Brain pericyte (primary cell): ENCODE data around the gene ZSCAN23.
"Not testable (repeated sequence)": the region's sequence is repeated elsewhere in the genome, so short reads cannot be mapped to it uniquely, and the experiment has no call there.

ENCODE experiments used
- DNase-seq: peaks from one replicate; pipeline ENCODE4 v3.0.0-alpha.2; 2012; ENCODE audit warnings: low read depth, low spot score

ZSCAN23 gene

DNA sequence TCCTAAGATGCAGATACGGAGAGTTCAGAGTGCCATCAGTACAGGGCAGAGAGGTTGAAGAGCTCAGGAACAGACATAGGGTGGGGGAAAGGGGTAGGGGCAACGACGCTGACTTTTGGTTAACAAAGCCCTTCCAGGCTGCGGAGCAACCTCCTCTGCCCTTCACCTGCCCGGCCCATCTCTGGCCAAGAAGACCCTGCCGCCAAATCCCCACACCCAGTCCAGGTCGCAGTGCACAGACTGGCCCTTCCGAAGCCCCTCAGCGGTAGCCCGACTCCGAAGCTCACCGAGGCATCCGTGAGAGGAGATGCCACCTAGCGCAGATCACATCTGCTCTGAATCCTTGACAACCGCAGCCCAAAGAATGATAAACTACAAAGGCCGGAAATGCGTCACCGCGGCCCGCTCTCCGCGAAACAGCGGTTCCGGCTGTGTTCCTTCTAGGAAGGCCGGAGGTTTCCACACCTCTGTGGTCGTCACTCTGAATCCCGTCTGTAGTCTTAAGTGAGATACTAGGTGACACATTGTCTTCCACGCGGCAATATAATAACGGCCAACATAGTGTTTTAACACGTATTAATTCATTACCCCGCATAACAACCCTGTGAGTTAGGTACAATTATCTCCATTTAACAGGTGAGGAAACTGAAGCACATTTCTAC lies at the start of gene ZSCAN23:
ZSCAN23 (minus strand) TSS at position 380 of the 662 bp plus-strand sequence. CDS start 7,225 bp downstream, outside the sequence.
- DNase-seq: peak; percentile 38

DNA sequence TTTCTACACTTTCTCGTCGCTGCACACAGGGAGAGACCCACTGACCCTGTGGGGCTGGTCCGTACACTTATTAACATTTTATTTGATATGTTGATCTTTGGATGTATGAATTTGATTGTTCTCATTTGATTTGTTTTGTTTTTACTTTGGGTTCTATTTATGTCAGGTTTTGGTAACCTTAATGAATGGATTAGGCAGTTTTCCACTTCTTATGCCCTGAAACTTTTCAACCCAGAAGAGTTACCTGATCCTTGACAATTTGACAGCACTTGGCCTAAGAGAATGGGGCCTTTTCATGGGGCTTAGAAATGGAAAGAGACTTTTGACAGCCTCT lies 48.7 kb upstream of the ZSCAN23 start:
- DNase-seq: no peak

DNA sequence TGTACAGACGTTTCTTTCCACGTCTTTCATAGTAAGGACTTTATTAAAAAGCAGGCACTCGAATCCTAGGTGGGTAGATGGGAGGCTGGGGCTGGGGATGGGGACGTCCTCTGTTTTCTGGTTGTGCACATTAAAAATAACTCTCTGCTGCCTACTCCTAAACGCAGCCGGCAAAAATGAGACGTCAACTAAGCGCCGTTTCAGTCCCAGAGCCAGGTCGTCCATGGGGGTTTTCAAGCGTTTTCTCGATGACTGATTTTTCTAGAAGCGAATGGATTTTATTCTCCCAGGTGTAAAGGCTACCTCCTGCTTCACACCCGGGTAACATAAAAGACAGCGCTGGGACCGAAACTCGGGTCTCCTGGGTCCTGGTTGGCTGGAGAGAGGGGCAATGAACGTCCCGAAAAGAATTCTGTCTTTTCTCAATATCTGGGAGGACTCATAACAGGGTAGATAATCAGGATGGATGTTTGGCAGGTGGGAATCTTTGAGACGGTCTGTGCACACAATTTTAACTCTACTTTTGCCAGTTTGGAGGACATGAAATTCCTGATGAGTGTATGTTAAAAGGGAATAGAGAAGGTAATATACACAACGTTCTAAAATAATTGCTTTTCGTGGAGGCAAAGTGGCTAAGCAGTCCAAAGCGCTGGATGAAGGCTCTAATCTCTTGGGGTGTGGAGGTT lies 47.1 kb upstream of the ZSCAN23 start:
- no peak for DNase-seq

DNA sequence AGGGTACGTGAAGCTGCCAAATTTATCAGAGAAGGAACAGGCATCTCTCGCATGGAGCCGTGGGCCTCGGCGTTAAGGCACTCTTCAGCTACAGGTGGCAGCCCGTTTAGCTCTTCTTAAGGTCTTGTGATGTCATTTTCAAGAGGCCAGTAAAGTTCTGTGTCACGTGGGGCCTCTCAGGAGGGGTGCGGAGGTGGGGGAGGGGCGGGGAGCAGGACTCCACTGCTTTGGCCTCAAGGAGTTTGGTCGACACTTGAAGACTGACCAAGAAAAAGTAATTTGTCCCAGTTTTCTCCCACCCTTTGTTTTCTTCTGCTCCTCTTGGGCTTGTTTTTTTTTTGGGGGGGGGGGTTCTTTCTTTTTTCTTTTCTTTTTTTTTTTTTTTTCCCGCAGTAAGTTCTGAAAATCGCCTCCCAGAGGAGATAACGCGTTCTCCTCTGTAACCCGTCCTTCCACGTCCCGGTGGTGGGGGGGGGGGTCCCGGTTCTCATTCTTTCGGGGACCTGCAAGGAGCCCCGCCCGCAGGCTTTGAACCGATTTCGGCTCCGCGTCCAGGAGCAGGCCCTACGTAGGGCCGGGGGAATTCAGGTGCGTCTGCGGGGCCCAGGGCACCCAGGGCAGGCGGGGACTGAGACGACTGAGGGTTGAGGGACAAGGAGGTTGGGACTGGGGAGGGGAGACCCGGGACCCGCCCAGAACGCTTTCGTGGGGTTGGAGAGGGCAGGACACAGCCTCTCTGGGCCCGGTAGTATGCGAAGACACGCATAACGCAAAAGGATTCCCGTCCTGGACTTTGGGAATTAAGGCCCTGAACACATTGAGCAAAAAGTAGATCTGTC lies 46.3 kb upstream of the ZSCAN23 start:
- DNase-seq: peak; percentile 32

DNA sequence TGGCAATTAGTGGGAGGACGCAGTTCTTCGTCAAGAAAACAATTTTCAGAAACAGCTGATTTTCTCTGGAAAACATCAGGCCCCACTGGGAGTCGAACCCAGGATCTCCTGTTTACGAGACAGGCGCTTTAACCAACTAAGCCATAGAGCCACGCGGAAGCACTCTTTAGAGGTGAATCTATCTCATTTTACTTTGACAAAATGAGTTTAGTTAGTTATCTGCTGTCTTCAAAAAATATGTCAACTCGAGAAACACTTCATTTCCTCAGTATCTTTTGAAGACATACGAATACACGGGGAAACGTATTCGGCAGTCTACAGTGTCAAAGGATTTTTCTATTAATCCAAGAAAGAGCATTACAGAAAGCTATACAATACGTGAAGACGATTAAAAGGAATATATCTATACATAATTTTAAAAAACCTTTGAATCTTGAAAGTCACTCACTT lies 45.6 kb upstream of the ZSCAN23 start:
- no peak for DNase-seq

DNA sequence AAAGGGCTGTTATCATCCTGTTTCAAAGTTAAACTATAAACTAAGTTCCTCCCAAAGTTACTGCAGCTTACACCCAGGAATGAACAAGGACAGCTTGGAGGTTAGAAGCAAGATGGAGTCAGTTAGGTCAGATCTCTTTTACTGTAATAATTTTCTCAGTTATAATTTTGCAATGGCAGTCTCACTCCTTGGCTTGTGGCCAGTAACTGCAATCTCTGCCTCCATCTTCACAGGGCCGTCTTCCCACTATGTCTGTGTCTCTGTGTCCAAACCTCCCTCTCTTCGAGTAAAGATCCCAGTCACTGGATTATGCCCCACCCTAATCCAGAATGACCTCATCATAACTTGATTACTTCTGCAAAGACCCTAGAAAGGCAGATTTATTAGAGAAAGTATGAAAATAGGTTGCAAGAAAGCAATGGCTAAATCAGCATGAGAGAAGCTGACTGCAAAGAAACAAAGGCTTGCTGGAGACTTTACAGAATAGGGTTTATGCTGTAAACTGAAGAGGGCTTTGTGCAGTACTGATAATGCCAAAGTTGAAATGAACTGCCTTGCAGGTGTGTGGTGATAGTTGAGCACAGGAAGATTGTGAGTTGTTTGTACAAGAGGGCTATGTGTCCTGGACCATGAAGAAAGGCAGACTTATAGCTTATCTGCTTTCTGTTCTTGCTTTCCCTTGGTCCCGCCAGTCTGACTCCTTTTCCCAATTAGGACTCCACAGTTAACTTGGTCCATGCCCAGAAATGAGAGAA lies 43.9 kb upstream of the ZSCAN23 start:
- DNase-seq: no peak

DNA sequence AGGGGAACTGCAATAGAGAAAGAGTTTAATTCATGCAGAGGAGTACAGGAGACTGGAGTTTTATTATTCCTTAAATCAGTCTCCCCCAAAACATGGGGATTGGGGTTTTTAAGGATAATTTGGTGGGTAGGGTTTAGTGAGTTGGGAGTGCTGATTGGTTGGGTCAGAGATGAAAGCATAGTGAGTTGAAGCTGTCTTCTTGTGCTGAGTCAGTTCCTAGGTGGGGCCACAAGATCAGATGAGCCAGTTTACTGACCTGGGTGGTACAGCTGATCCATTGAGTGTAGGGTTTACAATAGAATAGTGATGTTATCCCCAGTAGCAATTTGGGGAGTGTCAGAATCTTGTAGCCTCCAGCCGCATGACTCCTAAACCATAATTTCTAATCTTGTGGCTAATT lies 43.2 kb upstream of the ZSCAN23 start:
- no peak for DNase-seq

DNA sequence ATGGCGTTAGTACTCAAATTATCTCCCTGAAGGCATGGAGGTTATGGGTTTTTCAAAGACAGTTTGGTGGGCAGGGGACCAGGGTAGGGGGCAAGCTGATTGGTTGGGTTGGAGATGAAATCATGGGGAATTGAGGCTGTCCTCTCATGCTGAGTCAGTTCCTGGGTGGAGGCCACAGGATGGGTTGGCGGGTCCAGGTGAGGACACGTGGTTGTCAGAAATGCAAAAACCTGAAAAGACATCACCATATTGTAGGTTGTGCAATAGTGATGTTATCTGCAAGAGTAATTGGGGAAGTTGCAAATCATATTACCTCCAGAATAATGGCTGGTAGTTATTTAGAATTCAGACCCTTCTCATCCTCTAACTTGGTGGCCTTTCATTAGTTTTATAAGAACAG lies 42.2 kb upstream of the ZSCAN23 start:
- DNase-seq: no peak

DNA sequence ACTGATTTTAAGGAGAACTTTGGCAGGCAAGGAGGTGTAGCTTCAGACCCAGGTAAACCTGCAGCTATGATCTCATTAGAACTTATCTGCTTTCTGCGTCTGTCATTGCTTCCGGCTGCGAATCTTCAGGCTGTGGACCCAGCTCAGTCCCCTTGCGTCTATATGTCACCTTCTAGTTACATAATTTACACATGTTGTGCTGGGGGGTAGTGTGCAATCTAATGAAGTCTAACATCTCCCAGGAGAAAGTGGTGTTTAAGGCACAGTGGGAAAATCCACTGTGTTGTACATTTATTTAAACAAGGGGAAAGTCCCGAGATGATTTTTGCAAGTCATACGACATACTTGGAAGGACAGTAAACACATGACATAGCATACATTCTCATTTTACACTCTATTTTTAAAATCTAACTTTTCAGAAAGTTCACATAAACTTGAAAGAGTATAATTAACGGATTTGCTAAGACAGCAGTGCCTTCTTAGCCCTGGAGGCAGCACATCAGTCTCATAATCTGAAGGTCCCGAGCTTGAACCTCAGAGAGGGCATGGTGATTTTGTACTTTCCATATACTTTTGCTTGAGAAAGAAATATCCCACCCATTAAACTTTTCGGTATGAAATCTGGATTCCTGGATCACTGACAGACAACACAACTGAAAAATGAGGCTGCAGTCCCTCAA lies 37.1 kb upstream of the ZSCAN23 start:
- no peak for DNase-seq

DNA sequence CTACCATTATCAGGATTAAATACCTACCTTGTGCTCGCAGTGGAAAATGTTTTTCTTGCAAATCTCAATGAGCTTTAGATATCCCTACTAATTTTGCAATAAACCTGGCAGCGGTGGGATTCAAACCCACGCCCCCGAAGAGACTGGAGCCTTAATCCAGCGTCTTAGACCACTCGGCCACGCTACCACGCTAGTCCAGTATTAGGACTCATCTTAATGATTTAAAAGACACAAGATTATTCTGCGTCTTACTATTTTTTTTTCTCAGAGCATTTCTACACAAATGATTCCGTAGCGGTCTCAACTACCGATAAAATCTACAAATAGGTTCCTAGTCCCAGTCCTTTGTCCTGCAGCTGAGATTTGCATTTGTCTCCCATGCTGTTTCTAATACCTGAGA lies 35.2 kb upstream of the ZSCAN23 start:
- no peak for DNase-seq

DNA sequence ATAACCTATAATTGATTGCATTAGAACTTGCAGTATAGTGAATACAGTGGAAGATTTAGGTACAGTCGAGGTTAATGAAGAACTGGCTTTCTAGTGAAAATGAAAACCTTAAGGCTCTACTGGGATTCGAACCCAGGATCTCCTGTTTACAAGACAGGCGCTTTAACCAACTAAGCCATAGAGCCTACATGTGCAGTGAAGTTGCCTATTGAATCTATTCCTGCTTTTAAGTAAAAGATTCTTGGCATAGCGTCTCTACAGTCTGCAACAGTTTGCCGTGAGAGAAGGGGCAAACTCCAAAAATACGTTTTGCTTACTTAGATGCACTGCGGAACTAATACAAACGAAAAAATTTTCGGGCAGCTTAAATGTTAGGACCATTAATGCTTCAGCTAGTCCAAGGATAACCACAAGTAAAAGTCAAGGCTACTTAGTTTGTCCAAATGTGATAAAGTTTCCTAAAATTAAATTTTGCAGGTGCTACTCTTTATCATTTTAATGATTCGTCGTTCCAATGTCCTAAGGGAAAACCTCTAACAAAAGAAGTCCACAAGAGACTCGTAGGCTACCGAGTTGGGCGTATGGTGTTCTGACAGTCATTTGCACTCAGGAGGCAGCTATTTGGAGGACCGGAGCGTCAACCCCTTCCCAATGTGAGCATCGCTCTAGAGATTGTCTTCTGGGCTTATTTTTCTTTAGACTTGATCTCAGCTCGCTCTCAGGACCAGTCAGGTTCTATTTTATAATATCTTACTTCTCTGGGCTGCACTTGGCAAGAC lies 31.3 kb upstream of the ZSCAN23 start:
- DNase-seq: peak; percentile 34

DNA sequence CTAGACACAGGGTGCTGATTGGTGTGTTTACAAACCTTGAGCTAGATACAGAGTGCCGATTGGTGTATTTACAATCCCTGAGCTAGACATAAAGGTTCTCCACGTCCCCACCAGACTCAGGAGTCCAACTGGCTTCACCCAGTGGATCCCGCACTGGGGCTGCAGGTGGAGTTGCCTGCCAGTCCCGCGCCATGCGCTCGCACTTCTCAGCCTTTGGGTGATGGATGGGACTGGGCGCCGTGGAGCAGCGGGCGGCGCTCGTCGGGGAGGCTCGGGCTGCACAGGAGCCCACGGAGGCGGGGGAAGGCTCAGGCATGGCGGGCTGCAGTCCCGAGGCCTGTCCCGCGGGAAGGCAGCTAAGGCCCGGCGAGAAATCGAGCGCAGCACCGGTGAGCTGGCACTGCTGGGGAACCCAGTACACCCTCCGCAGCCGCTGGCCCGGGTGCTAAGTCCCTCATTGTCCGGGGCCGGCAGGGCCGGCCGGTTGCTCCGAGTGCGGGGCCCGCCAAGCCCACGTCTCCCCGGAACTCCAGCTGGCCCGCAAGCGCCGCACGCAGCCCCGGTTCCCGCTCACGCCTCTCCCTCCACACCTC lies 26.0 kb upstream of the ZSCAN23 start:
- not testable (repeated sequence) for DNase-seq

DNA sequence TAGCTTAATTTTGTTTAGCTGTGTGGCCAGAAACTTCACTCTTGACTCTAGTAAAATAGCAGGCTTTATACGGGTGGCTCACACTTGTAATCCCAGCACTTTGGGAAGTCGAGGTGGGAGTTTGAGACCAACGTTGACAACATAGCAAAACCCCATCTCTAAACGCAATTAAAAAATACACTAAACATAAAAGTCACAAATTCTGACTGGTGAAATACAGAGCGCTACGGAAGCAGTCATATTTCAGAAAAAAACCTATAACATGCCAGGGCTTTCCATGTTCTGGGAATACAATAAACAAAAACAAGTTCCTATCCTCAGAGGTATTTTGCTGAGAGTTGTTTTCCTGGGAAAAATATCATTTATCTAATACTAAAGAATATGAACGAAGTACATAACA lies 24.8 kb upstream of the ZSCAN23 start:
- no peak for DNase-seq

DNA sequence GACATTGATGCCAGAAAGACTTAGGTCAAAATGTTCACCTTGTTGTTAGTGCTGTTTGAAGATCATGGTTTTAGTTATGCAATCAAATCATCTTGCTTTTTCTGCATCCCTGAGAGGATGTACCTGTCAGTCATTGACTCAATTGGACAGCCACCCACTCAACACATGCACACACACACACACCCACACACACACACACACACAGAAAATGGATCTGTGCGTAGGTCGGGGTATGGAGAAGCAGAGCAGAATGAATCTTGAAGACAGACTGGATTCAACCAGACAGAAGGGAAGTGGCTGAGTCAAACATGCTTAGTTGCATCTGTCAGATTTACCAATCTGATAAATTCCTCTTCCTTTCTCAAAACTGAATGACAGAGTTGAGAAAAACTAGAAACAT lies 19.1 kb upstream of the ZSCAN23 start:
- no peak for DNase-seq

DNA sequence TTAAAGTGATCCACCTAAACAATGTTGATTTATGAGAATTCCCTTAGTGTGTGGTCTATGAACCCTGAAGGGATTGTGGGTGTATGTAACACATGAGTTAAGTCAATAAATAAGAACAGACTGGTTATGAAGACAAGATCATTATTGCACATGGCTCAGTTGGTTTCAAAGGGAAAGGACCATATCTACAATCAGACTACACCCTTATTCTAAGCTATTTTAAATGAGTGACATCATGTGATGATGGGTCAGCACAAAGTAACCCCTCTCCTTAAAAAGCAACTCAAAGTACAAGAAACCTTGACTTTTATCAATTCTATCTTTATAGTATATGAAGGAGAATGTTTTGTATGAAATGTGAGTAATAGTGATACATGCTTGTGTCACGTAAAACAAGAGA lies 15.3 kb upstream of the ZSCAN23 start:
- DNase-seq: no peak

DNA sequence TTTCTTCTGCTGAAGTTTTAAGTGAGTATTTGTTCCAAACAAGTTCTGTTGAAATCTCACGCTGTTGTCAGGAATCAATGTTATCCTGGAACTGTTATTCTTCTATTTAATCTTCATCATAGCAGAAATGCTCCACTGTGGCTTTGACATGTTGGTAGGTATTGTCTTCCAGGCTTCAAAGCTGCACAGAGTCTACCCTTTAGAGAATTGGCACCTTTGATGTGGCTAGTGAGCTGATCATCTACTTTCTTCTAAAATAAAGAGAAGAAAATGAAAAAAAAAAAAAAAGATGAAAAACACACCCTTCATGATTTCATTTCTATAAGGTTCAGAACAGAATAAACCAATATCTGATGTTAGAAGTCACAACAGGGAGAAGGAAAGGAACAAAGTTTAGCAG lies 5.8 kb upstream of the ZSCAN23 start:
- no peak for DNase-seq

DNA sequence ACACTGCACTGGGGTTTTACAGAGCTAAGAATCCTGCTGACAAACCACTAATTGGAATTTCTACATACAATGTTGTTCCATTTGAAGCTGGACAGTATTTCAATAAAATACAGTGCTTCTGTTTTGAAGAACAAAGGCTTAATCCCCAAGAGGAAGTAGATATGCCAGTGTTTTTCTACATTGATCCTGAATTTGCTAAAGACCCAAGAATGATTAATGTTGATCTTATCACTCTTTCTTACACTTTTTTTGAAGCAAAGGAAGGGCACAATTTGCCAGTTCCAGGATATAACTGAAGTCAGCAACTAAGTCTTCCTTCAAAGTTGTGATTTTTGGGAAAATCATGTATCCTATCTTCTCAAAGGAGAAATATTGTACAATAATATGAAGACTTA lies 4.2 kb upstream of the ZSCAN23 start:
- not testable (repeated sequence) for DNase-seq

DNA sequence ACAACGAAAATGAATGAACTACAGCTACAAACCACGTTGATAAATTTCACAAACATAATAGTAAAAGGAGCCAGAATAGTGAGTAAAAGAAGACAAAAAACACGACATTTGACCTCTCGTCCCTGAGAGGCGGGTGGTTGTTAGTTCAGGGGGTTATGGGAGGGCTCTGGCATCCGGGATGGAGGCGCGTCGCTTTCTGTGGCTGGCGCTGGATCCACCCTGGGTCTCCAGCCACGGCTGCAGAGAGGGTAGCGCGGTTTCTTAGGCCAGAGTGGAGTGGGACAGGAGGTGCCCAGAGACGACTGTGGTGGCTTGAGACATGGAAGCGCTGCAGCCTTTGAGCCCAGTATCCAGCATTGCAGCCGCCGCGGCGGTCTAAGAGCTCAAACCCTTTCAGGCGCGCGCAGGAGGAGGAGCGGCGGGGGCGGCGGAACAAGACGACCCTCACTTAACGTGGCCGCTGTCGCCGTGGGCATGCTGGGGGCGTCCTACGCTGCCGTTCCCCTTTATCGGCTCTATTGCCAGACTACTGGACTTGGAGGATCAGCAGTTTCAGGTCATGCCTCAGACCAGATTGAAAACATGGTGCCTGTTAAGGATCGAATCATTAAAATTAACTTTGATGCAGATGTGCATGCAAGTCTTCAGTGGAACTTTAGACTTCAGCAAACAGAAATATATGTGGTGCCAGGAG lies 3.7 kb upstream of the ZSCAN23 start:
- no peak for DNase-seq

DNA sequence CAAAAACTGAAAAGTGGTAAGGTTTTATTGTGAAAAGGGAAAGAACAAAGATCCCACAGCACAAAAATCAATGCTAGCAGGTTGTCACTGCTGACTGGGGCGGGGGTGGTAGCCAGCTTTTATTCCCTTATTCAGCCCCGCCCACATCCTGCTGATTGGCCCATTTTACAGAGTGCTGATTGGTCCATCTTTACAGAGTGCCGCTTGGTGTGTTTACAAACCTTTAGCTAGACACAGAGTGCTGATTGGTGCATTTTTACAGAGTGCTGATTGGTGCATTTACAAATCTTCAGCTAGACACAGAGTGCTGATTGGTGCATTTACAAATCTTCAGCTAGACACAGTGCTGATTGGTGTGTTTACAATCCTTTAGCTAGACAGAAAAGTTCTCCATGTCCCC lies 1.5 kb upstream of the ZSCAN23 start:
- DNase-seq: not testable (repeated sequence)

DNA sequence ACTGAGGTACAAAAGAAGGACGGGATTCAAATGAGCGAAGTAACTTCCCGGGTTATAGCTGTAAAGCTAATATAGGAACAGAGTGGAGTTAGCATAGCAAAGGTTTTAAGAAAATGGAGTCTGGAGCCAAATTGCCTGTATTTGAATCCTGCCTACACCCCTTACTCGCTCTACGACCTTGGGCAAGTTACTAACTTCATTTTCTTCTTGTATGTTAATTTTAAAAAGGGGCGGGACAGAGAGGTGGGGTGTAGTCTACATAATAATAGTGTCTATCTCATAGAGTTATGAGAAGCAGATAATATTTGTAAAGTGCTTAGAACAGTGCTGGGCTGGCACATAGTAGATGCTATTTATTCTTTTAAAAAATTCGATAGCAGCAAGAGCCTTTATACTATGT lies 705 bp downstream of the ZSCAN23 start:
- DNase-seq: no peak
